Osteoblast (primary cell): ENCODE data around the gene SLX9. TPM values are rescaled to one million over a fixed set of nuclear protein-coding genes. Genes with fewer than 3 reads are reported as not detected.

Experiments
- DNase-seq: peaks from one replicate; pipeline ENCODE4 v3.0.0; 2011; ENCODE audit warnings: low spot score, mixed read lengths; ENCODE audit not compliant: insufficient read length; ENCODE audit errors: missing footprints
- H2AFZ ChIP-seq: 2 replicates; pipeline ENCODE4 v1.6.0; 2011; ENCODE audit warnings: mild to moderate bottlenecking, low read length
- H3K27ac ChIP-seq: 2 replicates; pipeline ENCODE4 v1.5.1; 2011; ENCODE audit warnings: mild to moderate bottlenecking, low read depth, low read length, moderate library complexity
- H3K27me3 ChIP-seq: 2 replicates; pipeline ENCODE4 v1.6.0; 2012; ENCODE audit warnings: mild to moderate bottlenecking, control low read depth, inconsistent platforms, low read length, moderate library complexity; ENCODE audit not compliant: insufficient read depth
- H3K36me3 ChIP-seq: 2 replicates; pipeline ENCODE4 v1.5.1; 2011; ENCODE audit warnings: mild to moderate bottlenecking, low read length, control low read depth, moderate library complexity; ENCODE audit not compliant: insufficient read depth
- H3K4me1 ChIP-seq: 2 replicates; pipeline ENCODE4 v1.5.1; 2011; ENCODE audit warnings: mild to moderate bottlenecking, low read length, control low read depth, moderate library complexity; ENCODE audit not compliant: insufficient read depth
- H3K4me2 ChIP-seq: 2 replicates; pipeline ENCODE4 v1.6.0; 2011; ENCODE audit warnings: mild to moderate bottlenecking, low read length; ENCODE audit not compliant: insufficient read depth
- H3K4me3 ChIP-seq: fragments of 200-600 bp; sonication (generic); 3 replicates; pipeline ENCODE4 v1.5.1; 2012; ENCODE audit warnings: mild to moderate bottlenecking, low read length, inconsistent platforms; ENCODE audit not compliant: insufficient read depth
- H3K79me2 ChIP-seq: 2 replicates; pipeline ENCODE4 v1.6.0; 2012; ENCODE audit warnings: mild to moderate bottlenecking, low read length, control low read depth, inconsistent platforms; ENCODE audit not compliant: insufficient read depth
- H3K9me3 ChIP-seq: 2 replicates; pipeline ENCODE4 v1.5.1; 2011; ENCODE audit warnings: low read depth, low read length, control low read depth
- H4K20me1 ChIP-seq: 2 replicates; pipeline ENCODE4 v1.6.0; 2012; ENCODE audit warnings: mild to moderate bottlenecking, low read length, control low read depth; ENCODE audit not compliant: insufficient read depth
- total RNA-seq: library from RNA; depleted of rRNA; stranded (reverse); fragments of >200 nt; gene quantifications from 2 replicates; pipeline ENCODE4 v1.2.3, GENCODE V29; 2012
- TF ChIP-seq, protein P1 (sequence below): IDR thresholded peaks from 2 replicates; pipeline ENCODE4 v1.5.1; 2011; ENCODE audit warnings: mild to moderate bottlenecking, low read depth, low read length, moderate library complexity; ENCODE audit errors: extremely low read depth

SLX9 gene
- total RNA-seq, 1 donor = 9.4 TPM

DNA sequence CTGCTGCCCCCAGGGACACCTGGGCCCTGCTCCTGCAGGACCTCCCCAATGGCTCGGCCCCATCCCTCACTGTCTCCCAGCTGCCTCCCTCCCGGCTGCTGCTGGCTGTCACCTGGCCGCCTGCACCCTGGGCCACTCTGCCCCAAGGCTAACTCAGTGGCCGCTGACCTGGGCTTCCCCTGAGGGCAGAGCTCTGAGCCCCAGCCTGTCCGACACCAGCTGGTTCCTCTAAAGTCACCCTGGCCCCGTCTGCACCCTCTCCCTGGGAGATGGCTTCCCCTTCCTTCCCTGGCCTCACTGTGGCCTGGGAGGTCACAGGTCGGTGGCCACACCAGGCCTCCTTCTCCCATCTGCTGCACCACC lies 34.1 kb upstream of the SLX9 start:
- no peak for DNase-seq
- no peaks in the 10 kb centered on the region for H3K9me3 ChIP-seq
- H4K20me1 ChIP-seq = no peaks in the 10 kb centered on the region
- no peak overlapping the region for H2AFZ ChIP-seq
- no peaks in the 10 kb centered on the region for H3K27me3 ChIP-seq
- H3K36me3 ChIP-seq = no peaks in the 10 kb centered on the region
- no peaks in the 10 kb centered on the region for H3K79me2 ChIP-seq
- peaks cover 10% of the 10 kb centered on the region for H3K4me1 ChIP-seq
- H3K4me2 ChIP-seq = no peak overlapping the region
- H3K4me3 ChIP-seq = no peak overlapping the region
- TF ChIP-seq, protein P1, sequence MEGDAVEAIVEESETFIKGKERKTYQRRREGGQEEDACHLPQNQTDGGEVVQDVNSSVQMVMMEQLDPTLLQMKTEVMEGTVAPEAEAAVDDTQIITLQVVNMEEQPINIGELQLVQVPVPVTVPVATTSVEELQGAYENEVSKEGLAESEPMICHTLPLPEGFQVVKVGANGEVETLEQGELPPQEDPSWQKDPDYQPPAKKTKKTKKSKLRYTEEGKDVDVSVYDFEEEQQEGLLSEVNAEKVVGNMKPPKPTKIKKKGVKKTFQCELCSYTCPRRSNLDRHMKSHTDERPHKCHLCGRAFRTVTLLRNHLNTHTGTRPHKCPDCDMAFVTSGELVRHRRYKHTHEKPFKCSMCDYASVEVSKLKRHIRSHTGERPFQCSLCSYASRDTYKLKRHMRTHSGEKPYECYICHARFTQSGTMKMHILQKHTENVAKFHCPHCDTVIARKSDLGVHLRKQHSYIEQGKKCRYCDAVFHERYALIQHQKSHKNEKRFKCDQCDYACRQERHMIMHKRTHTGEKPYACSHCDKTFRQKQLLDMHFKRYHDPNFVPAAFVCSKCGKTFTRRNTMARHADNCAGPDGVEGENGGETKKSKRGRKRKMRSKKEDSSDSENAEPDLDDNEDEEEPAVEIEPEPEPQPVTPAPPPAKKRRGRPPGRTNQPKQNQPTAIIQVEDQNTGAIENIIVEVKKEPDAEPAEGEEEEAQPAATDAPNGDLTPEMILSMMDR = no peak
- H3K27ac ChIP-seq = no peak overlapping the region

DNA sequence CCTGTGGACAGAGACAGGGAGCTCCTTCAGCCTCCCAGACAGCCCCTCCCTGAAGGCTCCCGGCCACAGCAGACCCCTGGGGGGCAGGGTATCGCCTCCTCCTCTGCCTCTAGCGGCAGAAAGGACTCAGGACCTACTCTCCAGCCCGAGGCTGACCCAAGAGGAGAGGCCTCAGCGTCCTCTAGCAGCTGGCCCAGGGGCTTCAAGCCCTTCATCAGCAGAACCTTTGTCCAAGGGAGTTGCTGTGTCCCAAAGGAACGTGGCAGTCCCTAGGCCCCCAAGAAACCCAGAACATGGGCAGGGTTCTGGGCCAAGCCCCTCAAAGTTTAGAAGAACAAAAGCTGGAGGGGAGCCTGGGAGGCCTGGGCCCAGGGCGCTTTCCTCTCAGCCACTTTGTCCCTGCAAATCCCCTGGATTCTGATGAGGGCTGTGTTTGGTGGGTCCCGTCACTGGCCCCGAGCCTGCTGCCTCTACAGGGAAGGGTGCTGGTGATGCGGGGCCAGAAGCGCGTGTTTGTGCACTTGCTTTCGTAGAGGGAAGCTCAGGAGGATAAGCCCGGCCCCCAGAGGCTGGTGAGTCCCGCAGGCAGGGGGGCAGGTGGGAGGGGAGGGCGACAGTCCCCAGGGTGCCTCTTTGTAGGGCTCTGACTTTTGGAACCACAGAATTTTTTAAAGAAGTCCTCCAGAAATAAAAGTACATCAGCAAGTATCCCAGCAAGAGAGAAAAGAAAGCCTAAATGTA lies 32.4 kb upstream of the SLX9 start:
- peak overlapping the region; percentile 67 for H3K4me2 ChIP-seq
- no peaks in the 10 kb centered on the region for H3K36me3 ChIP-seq
- no peaks in the 10 kb centered on the region for H3K27me3 ChIP-seq
- H3K4me3 ChIP-seq = peak overlapping the region; percentile 56
- no peak for DNase-seq
- TF ChIP-seq, protein P1 = no peak
- no peak overlapping the region for H3K27ac ChIP-seq
- no peaks in the 10 kb centered on the region for H4K20me1 ChIP-seq
- no peaks in the 10 kb centered on the region for H3K9me3 ChIP-seq
- H3K4me1 ChIP-seq = peaks cover 12% of the 10 kb centered on the region
- peak overlapping the region; percentile 51 for H2AFZ ChIP-seq
- H3K79me2 ChIP-seq = no peaks in the 10 kb centered on the region

DNA sequence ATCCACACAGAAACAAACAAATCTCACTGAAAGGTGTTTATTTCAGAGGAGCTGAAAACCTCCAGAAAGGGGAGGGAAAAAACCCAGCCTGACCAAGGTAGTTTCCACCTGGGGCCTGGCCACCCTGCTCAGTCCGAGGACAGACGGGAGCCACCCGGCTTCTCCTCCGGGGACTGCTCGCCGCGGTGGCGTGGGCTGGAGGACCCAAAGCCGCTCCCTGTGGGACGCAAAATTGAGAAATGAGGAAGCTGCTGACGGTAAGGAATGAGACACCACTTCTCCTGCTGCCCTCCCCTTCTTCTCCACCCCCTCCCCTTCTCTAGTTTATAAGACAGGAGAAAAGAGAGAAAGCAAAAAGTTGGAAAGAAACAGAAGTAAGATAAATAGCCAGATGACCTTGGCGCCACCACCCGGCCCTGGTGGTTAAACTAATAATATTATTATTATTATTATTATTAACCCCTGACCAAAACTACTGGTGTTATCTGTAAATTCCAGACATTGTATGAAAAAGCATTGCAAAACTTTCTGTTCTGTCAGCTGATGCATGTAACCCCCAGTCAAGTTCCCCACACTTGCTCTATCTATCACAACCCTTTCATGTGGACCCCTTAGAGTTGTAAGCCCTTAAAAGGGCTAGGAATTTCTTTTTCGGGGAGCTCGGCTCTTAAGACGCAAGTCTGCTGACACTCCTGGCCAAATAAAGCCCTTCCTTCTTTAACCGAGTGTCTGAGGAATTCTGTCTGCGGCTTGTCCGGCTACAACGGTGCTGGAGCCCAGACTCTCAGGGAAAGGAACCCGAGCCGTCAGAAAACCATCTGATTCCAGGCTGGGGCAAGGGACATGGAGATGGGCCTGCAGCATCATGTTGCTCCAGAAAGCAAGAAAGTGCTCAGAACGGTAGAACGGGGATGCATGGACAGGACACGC lies 31.6 kb upstream of the SLX9 start:
- DNase-seq = peak; percentile 86
- Histone ChIP-seq H3K4me1 (peaks cover 12% of the 10 kb centered on the region), H3K36me3 (no peaks in the 10 kb centered on the region), H4K20me1 (no peaks in the 10 kb centered on the region), H3K27me3 (no peaks in the 10 kb centered on the region), H3K4me2 (peak overlapping the region; percentile 67), H3K9me3 (no peaks in the 10 kb centered on the region), H3K79me2 (no peaks in the 10 kb centered on the region), H2AFZ (peak overlapping the region; percentile 51), H3K27ac (no peak overlapping the region), H3K4me3 (peak overlapping the region; percentile 56)
- TF ChIP-seq, protein P1 = no peak

DNA sequence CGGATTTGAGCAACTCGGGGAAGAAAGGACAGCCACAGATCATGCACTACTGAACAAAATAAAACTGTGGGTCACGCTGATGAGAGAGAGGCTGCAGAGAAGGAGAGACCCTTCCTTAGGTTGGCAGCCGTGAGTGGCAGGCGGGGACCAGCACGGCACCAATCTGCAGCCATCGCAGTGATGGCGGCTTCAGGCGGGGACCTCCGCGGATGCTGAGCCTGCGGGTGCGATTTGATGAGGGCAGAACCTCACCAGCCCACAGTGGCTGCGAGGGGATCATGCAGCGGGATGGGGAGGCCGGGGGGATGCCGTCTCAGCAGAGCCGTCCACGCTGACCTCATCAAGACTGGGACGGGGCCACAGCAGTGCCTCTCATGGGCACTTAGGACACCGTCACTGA lies 30.9 kb upstream of the SLX9 start:
- H3K4me3 ChIP-seq = no peak overlapping the region
- no peak for DNase-seq
- no peaks in the 10 kb centered on the region for H3K9me3 ChIP-seq
- H3K4me2 ChIP-seq = peak overlapping the region; percentile 61
- peaks cover 12% of the 10 kb centered on the region for H3K4me1 ChIP-seq
- H3K27ac ChIP-seq = no peak overlapping the region
- TF ChIP-seq, protein P1 = no peak
- H4K20me1 ChIP-seq = no peaks in the 10 kb centered on the region
- no peak overlapping the region for H2AFZ ChIP-seq
- no peaks in the 10 kb centered on the region for H3K27me3 ChIP-seq
- no peaks in the 10 kb centered on the region for H3K79me2 ChIP-seq
- no peaks in the 10 kb centered on the region for H3K36me3 ChIP-seq
